ENCODE measurements around the gene GDPD5.

DNA sequence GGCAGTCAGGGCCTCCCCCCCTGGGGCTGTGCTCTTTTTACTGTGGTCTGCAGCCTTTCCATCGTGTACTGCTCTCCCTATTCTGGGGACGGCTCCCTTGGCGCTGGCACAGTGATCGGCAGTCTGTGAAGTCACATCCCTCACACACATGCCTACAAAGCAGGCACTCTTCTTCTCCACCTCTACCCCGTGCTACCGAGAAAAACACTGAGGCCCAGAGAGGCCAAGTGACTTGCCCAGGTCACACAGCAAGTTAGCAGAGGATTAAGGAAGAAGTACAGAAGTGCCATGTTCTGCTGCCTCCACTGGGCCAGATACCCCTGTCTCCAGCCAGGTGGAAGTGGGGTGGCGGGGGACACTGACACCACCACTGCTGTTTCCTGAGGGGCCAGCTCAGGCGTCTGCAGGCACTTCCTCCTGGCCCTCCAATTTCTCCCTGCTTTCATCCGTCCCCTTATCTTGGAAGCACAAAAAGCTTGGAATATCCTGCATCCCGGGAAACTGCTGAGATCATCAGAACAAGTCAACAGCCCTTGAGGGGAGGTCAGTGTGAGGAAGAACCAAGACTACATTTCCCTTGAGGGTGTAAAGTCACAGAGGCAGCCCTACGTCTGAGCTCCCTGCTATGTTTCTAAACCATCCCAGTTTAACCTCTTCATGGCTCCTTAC, 62.5 kb downstream of the GDPD5 start:
- TF ChIP-seq EZH2 (IDR thresholded peaks at IDR 0.05; ENCODE audit: borderline replicate concordance, low read depth, low read length, severe bottlenecking) (no peak), CTCF (IDR thresholded peaks at IDR 0.05; ENCODE audit: borderline replicate concordance, extremely low read depth, low read length, poor library complexity, severe bottlenecking) (no peak)
